Measurements from ENCODE around the gene SBNO1. TPM values are rescaled to one million over a fixed set of nuclear protein-coding genes. Genes with fewer than 3 reads are reported as not detected.
A peak's percentile ranks its signal among the peaks of the same experiment; 100 is the strongest.

Gene SBNO1
- total RNA-seq, 1 donor = 41.0 TPM

DNA sequence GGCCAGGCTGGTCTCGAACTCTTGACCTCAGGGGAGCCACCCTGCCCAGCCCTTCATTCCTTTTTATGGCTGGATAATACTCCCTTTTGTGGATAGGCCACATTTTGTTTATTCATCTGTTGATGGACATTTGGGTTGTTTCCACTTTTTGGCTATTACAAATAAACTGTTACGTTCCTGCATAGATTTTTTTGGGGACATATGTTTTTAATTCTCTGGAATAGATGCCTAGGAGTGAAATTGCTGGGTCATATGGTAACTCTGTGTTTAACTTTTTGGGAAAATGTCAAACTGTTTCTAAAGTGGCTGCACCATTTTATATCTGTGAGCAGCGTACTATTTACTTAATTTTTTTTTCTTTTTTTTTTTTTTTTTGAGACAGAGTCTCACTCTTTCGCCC, 29.1 kb upstream of the SBNO1 start:
- DNase-seq (ENCODE audit: low read depth) = peak; percentile 26
- TF ChIP-seq, protein P1, sequence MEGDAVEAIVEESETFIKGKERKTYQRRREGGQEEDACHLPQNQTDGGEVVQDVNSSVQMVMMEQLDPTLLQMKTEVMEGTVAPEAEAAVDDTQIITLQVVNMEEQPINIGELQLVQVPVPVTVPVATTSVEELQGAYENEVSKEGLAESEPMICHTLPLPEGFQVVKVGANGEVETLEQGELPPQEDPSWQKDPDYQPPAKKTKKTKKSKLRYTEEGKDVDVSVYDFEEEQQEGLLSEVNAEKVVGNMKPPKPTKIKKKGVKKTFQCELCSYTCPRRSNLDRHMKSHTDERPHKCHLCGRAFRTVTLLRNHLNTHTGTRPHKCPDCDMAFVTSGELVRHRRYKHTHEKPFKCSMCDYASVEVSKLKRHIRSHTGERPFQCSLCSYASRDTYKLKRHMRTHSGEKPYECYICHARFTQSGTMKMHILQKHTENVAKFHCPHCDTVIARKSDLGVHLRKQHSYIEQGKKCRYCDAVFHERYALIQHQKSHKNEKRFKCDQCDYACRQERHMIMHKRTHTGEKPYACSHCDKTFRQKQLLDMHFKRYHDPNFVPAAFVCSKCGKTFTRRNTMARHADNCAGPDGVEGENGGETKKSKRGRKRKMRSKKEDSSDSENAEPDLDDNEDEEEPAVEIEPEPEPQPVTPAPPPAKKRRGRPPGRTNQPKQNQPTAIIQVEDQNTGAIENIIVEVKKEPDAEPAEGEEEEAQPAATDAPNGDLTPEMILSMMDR (IDR thresholded peaks at IDR 0.05; ENCODE audit: insufficient read depth, low read depth, low read length) = no peak
- H3K4me3 ChIP-seq (ENCODE audit: low read depth, low read length) = no peak overlapping the region

DNA sequence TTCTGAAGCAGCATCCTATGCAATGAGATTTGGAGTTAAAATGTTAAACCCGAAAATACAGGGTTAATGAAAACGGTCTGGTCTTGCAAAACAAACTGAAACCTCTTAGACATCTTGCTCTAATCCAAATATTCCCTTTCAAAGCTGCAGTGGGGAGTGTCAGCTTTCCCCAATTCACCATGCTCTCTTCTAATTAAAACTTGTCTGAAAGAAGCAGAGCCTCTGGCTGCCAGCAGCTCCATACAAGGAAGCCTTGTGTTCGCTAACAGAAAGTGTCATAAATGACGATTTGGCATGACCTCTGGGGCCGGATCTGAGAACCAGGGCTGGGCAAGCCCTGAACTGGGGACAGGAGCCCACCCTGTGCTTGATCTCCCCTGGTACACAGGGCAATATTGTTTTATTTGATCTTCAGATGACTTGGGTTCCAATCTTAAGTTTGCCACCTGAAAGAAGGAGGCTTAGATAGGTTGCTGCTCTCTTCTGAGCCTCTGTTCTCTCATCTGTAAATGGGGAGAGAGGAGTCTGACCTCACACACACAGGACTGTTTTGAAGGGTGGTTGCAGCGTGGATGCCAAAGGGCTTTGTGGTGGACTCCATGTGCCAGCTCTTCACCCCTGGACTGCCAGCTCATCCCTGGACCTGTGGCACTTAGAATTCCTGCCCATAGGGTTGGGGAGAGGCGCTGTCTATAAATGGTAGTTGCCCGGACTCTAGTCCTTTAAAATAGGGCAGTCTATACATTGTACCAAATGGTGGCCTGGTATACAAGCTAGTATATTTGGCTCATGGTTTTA, 27.1 kb upstream of the SBNO1 start:
- H3K4me3 ChIP-seq (ENCODE audit: low read depth, low read length) = no peak overlapping the region
- TF ChIP-seq, protein P1 (IDR thresholded peaks at IDR 0.05; ENCODE audit: insufficient read depth, low read depth, low read length) = no peak
- no peak for DNase-seq (ENCODE audit: low read depth)

DNA sequence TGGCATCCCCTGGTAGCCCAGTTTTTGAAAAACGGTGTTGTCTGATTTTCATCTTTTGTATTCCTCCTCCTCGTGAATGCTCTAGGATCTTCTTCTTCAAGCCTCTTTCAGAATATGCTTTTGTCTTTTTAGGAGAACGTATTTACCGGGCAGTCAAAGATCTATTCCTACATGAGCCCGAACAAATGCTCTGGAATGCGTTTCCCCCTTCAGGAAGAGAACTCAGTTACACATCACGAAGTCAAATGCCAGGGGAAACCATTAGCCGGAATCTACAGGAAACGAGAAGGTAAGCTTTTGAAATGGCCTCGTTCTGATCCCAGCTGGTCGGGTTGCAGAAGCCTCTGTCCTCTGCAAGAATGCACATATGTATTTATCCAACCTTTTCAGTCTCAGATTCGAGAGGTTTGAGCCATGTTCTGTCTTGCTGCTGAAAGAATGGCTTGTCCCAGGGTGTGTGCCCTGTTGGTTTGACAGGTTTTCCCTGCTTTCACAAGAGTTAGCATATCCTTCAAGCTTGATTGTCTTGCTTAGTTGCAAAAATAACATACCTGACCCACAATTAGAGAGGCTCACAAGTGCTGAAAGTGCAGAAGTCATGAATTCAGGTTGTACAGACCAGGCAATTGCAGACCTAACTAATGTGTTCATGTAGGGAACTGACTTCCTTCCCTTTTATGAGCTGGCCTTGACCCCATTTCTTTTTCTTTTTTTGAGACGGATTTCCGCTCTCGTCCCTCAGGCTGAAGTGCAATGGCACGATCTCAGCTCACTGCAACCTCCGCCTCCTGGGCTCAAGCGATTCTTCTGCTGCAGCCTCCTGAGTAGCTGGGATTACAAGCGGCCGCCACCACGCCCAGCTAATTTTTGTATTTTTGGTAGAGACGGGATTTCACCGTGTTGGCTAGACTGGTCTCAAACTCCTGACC, 26.1 kb upstream of the SBNO1 start:
- DNase-seq (ENCODE audit: low read depth) = no peak
- H3K4me3 ChIP-seq (ENCODE audit: low read depth, low read length) = peak overlapping the region; percentile 71
- TF ChIP-seq, protein P1 (IDR thresholded peaks at IDR 0.05; ENCODE audit: insufficient read depth, low read depth, low read length) = no peak

DNA sequence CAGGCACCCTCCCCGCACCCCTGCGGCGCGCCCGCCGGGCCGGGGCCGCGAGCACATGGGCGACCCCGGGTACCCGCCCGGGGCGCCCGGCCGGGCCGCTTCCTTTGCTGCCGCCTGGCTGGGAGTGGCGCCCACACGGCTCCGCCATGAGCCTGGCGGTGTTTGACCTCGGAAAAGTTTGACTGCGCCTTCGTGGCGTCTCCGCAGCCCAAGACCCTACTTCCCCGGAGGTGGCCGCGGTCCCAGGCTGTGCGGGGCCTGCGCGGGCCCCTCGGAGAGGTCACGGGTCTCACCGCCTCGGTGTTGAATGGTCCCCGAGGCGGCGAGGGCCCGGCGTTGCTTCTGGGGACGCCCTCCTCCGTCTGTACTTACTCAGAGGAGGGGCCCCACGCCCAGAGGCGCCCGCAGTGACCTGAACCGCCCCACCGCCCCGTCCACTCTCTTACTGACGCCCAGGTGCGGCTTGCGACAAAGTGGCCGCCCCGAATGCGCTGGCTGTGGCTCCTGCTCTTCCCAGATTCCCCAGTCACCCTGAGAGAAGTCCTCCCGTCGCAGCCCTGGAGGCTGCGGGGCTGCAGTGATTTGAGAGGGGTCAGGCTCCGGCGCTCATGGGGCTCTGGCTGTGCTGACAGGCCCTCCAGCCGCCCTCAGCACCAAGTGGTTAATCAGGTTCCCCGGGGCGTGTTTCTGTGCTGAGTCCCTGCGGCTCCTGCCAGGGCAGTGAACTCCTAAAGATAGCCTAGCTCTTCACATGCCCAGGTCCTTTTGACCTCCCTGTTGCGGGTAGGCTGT, 25.1 kb upstream of the SBNO1 start:
- H3K4me3 ChIP-seq (ENCODE audit: low read depth, low read length) = peak overlapping the region; percentile 71
- TF ChIP-seq, protein P1 (IDR thresholded peaks at IDR 0.05; ENCODE audit: insufficient read depth, low read depth, low read length) = no peak
- DNase-seq (ENCODE audit: low read depth) = peak; percentile 30

DNA sequence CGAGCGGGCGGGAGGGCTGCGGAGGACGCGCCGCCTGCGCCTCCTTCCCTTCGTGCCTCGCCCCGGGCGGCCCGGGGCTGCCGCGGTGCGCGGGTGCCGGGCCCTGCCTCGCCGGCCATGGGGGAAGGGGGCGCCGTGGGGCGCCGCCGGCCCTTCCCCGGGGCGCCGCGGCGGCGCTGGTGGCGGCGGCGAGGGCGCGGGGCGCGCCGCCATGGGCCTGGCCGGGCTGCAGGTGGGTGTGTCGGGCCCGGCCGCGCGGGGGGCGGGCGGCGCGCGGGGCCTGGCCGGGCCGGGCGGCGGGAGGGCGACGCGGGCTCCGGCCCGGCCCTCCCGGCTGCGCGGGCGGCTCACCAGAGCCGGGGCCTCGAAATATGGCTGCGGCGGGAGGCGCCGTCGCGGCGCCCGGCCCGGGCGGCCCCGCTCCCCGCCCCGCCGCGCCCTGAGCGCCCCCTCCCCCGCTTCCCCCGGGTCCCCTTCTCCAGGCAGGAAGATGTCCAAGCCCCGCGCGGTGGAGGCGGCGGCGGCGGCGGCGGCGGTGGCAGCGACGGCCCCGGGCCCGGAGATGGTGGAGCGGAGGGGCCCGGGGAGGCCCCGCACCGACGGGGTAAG, 24.4 kb upstream of the SBNO1 start:
- TF ChIP-seq, protein P1 (IDR thresholded peaks at IDR 0.05; ENCODE audit: insufficient read depth, low read depth, low read length) = no peak
- H3K4me3 ChIP-seq (ENCODE audit: low read depth, low read length) = peak overlapping the region; percentile 71
- DNase-seq (ENCODE audit: low read depth) = no peak
